ENCODE results near the gene LCE1F.

Gene LCE1F, protein sequence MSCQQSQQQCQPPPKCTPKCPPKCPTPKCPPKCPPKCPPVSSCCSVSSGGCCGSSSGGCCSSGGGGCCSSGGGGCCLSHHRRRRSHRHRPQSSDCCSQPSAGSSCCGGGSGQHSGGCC

DNA sequence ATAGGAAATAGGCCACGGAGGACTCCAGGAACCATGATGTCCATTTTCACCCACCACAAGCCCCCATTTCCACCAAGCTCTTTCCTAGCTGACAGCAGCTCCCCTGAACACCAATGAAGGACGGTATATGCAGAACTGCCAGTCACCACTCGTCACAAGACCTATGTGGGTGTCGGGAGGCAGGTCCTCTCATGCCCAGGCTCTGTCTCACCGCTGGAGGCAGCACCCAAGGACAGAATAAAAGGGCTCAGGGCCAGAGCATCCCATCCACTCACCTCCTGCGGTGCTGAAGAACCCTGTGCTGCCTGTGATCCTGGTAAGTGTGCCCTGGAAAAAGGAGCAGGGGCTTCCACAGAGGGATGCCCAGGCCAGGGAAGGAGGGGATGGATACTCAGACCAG, at the start of gene LCE1F:
TSS of gene LCE1F (plus strand) at position 266 of the 400 bp plus-strand sequence. CDS start 1,232 bp downstream, outside the sequence.
- DNase-seq: no peak

DNA sequence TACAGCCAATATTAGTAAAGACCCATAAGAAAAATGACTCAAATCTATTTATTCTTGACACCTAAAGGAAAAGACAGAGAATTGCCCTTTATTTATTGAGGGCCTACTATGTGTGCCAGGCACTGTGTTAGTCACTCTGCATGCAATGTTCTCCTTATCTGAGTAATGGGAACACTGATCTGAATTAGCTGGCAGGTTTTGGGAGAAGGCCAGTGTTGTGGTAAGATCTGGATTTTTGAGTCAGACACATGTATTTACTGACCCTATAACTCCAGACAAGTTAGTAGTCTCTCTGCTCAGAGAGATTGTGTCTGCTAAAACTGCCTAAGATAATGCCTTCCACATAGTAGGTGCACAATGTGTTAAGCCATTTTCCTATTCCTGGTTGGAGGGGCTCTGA, 49.7 kb upstream of the LCE1F start:
- DNase-seq: no peak

DNA sequence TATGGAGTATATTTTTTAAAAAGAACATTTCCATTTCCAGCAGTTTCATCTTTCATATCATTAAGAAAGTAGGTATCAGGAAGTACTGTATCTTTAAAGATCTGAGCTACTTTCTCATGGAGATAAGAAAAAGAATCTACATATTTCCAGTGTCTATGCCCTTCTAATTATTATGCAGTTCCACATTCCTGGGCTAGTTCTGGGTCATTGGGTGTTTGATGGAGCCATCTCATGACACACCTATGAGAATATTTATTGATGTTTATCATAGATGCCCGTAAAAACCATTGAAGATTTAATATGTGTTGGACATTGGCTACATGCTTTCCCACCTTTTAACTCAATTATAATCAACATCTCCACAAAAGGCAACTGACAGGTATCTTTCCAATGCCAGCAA, 46.0 kb upstream of the LCE1F start:
- no peak for DNase-seq

DNA sequence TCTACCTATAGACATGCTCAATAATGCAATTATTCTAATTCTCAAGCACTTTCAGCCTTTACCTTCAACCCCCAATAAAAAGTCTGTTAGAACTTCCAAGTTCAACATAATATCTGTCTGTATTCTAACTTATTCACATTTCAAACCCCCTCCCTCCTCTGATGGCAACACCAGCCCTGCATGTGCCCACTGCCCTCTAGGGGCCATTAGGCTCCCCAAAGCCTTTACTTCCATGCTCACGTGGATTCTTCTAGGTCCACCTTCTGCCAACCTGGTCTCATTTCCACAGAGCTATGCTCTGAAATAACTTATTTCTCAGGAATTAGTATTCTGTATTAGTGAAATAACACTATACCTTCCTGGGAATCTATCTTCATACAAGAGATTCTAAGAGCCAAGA, 39.3 kb upstream of the LCE1F start:
- DNase-seq: no peak

DNA sequence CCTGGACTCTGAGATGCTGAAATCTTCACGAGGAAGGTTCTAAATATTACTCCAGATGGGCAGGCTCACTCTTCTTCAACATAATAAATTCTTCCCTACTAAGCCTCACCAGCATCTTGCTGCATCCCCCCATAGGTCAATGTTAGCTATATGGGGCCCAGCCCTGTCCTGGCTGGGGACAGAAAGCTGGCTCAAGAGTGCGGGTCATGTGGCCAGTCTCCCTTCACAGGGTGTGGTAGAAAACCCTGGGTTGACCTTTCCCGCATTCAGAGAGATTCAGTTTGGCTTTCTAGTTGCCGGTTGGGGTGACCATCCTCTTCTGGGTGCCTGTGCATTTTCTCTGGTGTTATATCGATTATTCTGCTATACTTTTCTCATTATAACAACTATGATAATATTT, 36.9 kb upstream of the LCE1F start:
- no peak for DNase-seq

DNA sequence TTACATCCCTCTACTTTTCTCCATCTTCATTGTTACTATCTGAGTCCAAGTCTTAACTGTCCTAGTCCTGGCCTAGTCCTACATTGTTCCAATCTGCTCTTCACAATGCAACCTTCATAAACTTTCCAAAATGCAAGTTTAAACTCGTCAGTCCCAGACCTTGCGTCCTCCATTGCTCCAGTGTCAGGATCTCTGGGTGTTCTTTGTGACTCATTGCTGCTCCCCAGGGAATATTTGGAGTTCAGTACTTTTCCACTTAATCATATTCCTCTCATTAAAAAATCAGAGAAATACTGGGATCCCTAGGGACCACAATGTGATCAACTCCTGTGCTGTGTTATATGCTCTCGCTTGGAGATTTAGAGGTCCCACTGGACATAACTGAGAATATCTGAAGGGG, 35.1 kb upstream of the LCE1F start:
- no peak for DNase-seq

DNA sequence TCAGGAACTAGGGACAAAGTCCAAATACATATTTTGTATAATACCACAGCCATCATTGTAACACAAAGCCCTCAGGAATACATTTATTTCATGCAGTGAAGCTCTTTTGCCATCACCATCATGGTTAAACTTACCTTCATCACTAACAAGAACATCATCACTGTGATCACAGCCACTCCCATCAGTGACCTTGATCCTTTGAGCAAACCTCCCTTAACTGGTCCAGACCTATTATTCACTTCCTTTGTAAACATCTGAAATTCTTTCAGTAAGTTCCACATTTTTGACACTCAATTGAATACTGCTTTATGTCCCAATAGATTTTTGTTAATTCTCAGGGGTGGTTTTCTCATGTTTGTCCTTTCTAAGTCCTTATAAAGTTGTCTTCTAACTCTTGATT, 33.3 kb upstream of the LCE1F start:
- DNase-seq: no peak

DNA sequence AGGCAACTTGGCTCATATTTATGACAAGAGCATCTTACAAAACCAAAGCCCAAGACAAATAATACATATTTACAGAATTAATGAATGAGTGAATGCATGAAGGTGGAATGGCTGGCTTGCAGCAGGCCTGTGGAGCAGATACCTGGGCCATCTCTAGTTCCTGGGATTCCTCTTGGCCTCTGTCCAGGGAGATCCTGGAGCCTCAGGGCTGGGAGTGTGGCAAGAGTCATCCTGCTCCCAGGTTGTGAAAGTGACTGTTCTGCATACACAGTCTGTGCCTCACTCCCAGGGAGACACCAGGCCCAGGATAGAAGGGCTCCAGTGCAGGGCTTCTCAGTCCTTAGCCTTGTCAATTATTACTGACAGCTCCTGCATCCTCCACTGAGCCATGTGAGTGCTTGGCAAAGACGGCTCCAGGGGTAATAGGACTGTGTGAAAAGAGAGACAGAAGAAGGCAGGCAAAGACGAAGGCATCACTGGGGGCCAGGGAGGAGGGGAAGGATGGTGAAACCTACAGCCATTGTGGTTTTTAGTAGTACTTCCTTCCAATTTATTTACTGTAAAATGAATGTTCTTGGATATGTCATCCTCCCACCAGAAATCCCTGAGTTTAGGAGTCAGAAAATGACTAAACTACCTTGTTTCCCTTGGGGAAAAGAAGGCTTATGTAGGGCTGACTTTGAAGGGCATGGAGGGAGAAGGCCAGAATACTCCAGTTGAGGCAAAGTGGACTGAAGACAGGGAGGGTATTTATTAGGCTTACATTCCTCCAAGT, 31.4 kb upstream of the LCE1F start:
- DNase-seq: no peak

DNA sequence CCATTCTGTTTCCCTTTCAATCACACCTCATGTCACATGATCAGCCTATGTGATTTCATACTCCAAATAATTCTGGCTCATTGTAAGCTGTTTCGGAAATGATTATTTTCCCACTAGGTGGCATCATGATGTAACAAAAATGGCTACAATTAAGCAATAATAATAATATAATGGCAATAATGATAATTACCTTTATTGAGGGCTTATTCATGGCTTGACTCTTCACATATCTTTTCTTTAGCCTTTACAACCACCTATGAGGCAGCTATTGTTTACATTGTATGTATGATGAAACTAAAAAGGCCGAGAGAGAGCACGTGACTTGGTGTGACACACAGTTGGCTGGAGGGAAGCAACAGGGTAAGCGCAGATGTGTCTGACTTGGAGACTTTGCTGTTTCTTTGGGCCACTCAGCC, 29.6 kb upstream of the LCE1F start:
- no peak for DNase-seq

DNA sequence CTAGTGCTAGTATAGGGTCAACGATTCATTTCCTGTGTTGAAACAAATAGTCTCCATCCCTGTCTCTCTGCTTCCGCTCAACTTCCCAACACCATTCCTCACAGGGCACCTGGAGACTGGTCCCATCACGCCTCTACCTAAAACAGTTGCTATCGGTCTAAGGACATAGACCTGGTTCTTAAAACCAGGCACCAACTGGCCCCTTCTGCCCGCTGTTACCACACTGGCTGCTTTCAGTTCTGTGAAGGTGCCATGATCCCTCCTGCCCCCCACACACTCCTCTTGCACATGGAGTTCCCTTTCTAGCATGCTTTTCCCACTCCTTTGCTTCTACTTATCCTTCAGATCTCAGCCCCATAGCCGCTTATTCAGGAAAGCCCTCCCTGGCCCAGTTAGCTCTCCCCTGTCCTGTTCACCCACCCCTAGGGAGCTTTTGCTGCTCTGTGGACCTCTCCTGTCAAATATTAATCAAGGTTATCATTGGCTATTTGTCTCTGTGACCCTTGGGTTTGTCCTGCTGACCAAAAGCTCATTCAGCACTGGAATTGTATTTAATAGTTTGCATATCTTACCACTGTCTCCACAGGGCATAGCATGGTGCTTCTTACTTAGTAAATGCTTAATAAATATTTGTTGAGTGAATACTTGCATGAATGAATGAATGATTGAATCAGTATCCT, 29.0 kb upstream of the LCE1F start:
- DNase-seq: no peak

DNA sequence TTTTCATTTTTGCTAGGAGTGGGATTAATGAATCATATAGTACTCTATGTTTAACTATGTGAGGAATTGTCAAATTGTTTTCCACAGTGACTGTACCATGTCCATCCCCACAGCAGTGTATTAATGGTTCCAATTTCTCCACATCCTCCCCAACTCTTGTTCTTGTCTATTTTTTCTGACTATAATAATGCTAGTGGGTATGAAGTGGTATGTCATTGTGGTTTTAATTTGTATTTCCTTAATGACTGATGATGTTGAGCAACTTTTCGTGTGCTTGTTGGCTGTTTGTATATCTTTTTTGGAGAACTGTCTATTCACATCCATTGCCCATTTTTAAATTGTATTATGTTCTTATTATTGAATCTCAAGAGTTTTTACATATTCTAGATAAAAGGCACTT, 27.1 kb upstream of the LCE1F start:
- no peak for DNase-seq

DNA sequence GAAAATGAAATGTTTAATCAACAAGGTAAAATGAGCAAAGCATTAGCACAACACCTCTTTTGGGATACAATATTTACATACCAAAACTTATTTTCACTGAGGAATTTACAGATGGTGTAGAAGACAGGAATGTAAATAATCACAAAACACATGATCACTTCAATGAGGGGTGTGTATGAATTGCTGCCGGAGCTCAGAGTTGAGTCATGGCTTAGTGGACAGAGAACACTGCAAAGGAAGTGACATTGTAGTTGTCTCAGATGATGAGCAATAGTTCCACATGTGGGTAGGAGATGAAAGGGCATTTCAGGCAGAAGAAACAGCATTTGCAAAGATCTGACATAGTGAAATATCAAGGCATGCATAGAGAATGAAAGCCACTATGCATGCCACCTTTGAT, 22.7 kb upstream of the LCE1F start:
- no peak for DNase-seq

DNA sequence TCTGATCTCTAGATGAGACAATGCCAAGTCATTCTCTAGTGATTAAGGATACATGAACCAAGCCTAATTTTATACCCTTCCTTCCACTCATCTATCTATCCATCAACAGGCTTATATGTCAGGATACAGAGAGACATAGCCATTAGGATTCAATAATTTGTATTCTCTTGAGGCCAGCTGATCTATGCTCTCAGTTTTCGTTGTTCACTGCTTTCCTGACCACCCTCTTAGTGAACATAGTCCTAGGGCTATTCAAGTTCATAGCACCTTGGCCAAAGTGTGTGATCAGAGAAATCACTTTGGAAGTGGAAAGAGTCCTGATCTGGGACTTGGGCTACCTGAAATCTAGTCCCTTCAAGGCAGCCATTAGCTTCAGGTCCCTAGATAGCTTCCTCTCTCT, 21.4 kb upstream of the LCE1F start:
- DNase-seq: no peak

DNA sequence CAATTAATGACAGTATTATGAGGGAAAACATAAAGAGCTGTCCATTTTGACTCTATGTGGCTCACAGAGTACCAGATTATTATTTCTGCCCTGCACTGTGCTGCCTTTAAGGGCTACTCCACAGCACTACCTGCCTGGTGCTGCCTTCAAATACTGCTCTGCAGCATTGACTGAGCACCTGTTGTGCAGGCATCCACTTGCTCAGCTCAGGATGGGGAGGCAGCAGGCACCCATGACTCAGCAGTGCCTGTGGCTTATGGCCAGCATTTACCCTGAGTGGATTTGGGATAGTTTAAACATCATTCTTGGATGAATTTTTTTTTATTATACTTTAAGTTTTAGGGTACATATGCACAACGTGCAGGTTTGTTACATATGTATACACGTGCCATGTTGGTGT, 18.1 kb upstream of the LCE1F start:
- DNase-seq: no peak

DNA sequence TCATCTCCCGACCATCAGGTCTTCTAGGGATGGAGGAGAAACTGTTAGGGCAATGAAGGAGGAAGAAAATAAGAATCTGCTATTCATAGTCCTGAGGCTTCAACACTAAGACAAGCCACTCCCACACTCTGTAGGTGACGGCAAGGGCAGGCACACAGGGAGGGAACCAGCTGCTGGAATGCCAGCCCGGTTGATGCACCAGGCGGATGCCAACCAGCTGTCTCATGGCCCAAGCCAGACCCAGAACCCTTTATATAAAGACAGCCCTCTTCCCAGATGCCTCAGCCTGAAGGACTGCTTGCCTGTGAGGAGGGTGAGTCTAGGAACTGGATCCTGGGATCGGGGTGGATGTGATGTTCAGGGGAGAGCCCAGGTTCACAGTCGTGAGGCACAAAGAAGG, 17.2 kb upstream of the LCE1F start, which contains the start of gene KPRP:
TSS of gene KPRP (plus strand) at position 279 of the 400 bp plus-strand sequence. CDS start 1,564 bp downstream, outside the sequence.
- no peak for DNase-seq

DNA sequence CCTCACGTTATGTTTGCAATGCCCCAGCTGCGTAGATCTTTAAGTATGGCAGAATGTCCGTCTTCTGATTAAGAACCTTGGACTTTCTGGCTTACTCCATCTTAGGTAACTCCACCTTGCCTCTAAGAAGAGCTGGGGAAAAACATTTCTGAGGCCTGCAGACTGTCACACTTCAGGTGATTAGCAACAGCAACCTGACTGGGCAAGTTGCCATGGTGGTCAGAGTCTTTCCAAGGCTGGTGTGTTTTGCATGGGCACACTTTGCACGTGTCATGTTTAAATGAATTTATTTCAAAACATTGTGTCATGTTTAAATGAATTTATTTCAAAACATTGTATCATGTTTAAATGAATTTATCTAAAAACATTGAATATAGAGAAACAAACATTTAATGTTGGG, 16.3 kb upstream of the LCE1F start:
- DNase-seq: no peak

DNA sequence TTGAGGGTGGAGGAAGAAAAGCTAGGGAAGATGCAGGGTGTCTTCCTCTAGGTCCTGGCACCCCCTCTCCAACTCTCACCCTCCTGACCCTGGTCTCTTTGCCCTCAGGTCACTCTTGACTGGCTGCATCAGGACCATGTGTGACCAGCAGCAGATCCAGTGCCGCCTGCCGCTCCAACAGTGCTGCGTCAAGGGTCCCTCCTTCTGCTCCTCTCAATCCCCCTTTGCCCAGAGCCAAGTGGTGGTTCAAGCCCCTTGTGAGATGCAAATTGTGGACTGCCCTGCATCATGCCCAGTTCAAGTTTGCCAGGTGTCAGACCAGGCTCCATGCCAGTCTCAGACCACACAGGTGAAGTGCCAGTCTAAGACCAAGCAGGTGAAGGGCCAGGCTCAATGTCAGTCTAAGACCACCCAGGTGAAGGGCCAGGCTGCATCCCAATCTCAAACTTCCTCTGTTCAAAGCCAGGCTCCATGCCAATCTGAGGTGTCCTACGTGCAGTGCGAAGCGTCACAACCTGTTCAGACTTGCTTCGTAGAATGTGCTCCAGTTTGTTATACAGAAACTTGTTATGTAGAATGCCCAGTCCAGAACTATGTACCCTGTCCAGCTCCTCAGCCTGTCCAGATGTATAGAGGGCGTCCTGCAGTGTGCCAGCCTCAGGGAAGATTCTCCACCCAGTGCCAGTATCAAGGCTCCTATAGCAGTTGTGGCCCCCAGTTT, 15.3 kb upstream of the LCE1F start:
- no peak for DNase-seq

DNA sequence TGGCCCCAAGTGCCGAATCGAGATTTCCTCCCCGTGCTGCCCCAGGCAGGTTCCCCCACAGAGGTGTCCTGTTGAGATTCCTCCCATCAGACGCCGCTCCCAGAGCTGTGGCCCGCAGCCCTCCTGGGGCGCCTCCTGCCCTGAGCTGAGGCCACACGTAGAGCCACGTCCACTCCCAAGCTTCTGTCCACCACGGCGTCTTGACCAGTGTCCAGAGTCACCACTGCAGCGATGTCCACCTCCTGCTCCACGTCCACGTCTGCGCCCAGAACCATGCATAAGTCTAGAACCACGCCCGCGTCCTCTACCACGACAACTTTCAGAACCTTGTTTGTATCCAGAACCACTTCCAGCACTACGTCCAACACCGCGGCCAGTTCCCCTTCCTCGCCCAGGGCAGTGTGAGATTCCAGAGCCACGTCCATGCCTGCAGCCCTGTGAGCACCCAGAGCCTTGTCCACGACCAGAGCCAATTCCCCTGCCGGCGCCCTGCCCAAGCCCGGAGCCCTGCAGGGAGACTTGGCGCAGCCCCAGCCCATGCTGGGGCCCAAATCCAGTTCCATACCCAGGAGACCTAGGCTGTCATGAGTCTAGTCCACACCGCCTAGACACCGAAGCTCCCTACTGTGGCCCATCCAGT, 14.3 kb upstream of the LCE1F start:
- no peak for DNase-seq

DNA sequence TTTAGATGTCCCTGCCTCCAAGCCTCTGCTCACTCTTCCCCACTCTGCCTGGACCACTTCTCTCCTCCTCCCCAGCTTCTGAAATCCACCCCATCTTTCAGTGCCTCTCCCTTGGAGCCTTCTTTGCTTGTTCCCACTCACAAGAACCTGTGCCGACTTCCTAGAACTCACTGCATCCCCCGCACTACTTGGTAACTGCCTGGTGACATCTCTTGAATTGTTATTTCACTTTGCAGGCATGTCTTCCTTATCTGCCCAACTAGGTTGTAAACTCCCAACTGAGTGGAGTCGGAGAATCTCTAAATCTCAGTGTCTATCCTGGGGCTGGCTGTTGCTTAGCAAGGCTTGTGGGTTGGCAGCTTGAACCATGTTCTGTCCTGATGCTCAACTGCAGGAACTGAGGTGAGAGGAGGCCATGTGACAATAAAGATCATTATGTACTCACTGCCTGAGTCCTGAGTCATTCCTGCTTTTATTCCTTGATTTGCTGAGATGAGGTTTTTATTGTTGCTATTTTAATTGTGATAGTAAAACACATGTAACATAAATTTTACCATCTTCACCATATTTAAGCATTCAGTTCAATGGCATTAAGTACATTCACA, 13.2 kb upstream of the LCE1F start:
- DNase-seq: no peak

DNA sequence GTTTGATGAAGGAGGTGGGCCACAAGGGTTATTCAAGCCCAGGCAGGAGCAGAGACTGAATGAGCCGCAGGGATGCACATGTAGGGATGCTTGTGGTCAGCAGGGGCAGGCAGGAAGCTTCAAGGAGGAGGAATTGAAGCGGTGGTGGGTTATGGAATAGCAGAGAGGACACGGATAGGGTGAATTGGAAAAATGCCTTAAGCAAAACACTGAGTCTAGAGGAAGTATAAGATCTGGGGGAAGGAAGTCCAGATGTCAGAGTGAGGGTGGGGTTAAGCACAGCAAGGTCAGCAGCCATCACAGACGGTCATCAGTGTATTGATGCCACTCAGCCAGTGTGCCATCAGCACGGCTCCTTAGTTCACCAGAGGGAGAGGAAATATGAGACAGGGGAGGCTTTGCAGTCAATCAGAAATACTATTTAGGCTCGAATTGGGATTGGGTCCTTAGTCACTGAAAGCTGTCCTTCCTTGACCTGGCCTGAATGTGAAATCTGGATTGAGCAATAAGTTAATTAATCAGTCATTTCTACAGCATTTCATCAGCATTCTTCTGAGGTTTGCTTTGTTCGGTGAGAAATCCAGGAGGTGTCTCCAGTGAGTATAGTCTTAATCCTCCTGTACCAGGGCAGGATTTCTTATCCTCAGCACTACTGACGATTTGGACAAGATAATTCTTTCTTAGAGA, 6.0 kb upstream of the LCE1F start:
- DNase-seq: no peak

DNA sequence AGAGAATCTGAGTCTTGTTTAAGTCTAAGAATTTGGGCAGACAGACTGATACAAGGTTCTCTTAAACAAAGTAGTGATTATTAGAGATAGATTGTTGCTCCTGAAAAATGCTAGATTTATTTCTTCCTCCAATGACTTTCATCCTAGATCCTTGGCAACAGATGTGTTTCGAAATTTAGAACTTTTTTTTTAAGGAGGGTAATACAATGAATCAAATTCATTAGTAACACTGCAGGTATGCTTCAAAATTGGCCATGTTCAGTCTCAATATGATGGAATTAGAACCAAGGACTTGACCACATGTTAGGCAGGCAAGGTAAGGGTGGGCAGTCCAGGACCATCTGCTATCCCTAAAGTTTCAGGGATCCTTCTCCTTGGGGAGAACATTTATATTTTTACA, 4.5 kb upstream of the LCE1F start:
- no peak for DNase-seq

DNA sequence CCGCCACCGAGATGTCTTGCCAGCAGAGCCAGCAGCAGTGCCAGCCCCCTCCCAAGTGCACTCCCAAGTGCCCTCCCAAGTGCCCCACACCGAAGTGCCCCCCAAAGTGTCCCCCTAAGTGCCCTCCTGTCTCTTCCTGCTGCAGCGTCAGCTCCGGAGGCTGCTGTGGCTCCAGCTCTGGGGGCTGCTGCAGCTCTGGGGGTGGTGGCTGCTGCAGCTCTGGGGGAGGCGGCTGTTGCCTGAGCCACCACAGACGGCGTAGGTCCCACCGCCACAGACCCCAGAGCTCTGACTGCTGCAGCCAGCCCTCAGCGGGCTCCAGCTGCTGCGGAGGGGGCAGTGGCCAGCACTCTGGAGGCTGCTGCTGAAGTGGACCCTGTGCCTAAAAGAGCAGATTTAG, 1.4 kb downstream of the LCE1F start:
- DNase-seq: no peak
